Astrocyte (in vitro differentiated cells and primary cell): ENCODE measurements around the gene RASSF3.

ENCODE experiments used
- EZH2 ChIP-seq: IDR thresholded peaks from 2 replicates; pipeline ENCODE4 v1.6.1; 2012; ENCODE audit warnings: mild to moderate bottlenecking, low read length, inconsistent platforms; ENCODE audit not compliant: insufficient read depth
- TF ChIP-seq, protein P1 (sequence below): IDR thresholded peaks from 2 replicates; pipeline ENCODE4 v1.5.1; 2011; ENCODE audit warnings: low read depth, mild to moderate bottlenecking, inconsistent platforms, low read length, moderate library complexity; ENCODE audit not compliant: insufficient read depth

GRCh38 chr12:64650762-64651161 is 40.5 kb downstream of the RASSF3 start:
- TF ChIP-seq, protein P1, sequence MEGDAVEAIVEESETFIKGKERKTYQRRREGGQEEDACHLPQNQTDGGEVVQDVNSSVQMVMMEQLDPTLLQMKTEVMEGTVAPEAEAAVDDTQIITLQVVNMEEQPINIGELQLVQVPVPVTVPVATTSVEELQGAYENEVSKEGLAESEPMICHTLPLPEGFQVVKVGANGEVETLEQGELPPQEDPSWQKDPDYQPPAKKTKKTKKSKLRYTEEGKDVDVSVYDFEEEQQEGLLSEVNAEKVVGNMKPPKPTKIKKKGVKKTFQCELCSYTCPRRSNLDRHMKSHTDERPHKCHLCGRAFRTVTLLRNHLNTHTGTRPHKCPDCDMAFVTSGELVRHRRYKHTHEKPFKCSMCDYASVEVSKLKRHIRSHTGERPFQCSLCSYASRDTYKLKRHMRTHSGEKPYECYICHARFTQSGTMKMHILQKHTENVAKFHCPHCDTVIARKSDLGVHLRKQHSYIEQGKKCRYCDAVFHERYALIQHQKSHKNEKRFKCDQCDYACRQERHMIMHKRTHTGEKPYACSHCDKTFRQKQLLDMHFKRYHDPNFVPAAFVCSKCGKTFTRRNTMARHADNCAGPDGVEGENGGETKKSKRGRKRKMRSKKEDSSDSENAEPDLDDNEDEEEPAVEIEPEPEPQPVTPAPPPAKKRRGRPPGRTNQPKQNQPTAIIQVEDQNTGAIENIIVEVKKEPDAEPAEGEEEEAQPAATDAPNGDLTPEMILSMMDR: no peak
- no peak for TF ChIP-seq EZH2
